Esophagus muscularis mucosa (tissue), 3 donors: ENCODE data around the gene LIPN.

Experiments used
- POLR2A ChIP-seq: fragments of 450-650 bp; IDR thresholded peaks from one replicate; pipeline ENCODE4 v1.6.1; 2017; ENCODE audit warnings: antibody characterized with exemption, moderate library complexity, mild to moderate bottlenecking, low read depth
- POLR2AphosphoS5 ChIP-seq, 2 donors: sonication (generic); formaldehyde crosslinking; IDR thresholded peaks; one replicate each; pipeline ENCODE4 v1.6.1; 2017; ENCODE audit warnings: antibody characterized with exemption in 2 of 2
- TF ChIP-seq, protein P1 (sequence below), 3 experiments: fragments of 200-600 bp in 2 of 3; fragments of 450-650 bp in 1 of 3; sonication (generic) in 2 of 3; IDR thresholded peaks; one replicate each; pipeline ENCODE4 v1.5.1; 2017 to 2019; ENCODE audit warnings: antibody characterized with exemption in 3 of 3, mild to moderate bottlenecking in 2 of 3, moderate library complexity in 1 of 3

DNA sequence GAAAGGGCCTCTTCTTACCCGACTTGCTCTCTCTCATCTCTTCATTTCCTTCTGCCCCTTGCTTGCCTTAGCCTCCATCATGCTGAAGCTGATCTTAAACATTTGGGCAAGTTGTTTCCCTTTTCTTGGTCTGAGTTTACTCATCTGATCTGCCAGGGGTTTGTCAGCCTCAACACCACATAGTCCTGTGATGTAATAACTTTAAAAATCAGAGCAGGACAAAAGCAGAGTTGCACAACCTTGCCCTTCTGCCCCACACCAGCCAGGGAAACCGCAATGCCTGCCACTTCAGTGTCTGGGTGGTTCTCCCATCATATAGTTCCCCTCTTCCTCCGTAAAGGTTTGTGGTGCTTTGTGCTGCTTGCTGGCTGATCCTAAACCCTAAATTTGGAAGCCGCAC lies 32.8 kb downstream of the LIPN start:
- TF ChIP-seq, protein P1, sequence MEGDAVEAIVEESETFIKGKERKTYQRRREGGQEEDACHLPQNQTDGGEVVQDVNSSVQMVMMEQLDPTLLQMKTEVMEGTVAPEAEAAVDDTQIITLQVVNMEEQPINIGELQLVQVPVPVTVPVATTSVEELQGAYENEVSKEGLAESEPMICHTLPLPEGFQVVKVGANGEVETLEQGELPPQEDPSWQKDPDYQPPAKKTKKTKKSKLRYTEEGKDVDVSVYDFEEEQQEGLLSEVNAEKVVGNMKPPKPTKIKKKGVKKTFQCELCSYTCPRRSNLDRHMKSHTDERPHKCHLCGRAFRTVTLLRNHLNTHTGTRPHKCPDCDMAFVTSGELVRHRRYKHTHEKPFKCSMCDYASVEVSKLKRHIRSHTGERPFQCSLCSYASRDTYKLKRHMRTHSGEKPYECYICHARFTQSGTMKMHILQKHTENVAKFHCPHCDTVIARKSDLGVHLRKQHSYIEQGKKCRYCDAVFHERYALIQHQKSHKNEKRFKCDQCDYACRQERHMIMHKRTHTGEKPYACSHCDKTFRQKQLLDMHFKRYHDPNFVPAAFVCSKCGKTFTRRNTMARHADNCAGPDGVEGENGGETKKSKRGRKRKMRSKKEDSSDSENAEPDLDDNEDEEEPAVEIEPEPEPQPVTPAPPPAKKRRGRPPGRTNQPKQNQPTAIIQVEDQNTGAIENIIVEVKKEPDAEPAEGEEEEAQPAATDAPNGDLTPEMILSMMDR (IDR thresholded peaks at IDR 0.05): no peak
- TF ChIP-seq POLR2A (no peak), POLR2AphosphoS5 (IDR thresholded peaks at IDR 0.05) (no peak)
